ENCODE results near the gene CPB1.

CPB1 gene

GRCh38 chr3:148833223-148833622 lies 5.6 kb downstream of the CPB1 start:
- no peak for TF ChIP-seq CTCF (IDR thresholded peaks at IDR 0.05; ENCODE audit: low read depth, low read length)
- H3K4me3 ChIP-seq (ENCODE audit: low read depth, low read length), result no peak overlapping the region

GRCh38 chr3:148839805-148840204 lies 12.2 kb downstream of the CPB1 start:
- no peak overlapping the region for H3K4me3 ChIP-seq (ENCODE audit: low read depth, low read length)
- TF ChIP-seq CTCF (IDR thresholded peaks at IDR 0.05; ENCODE audit: low read depth, low read length), result no peak

- H3K4me3 ChIP-seq (ENCODE audit: low read depth, low read length), result no peak overlapping the region
- no peak for TF ChIP-seq CTCF (IDR thresholded peaks at IDR 0.05; ENCODE audit: low read depth, low read length)
Observed at GRCh38 chr3:148840451-148840850, 12.8 kb downstream of the CPB1 start.

GRCh38 chr3:148845756-148846395 lies 18.3 kb downstream of the CPB1 start:
- no peak overlapping the region for H3K4me3 ChIP-seq (ENCODE audit: low read depth, low read length)
- no peak for TF ChIP-seq CTCF (IDR thresholded peaks at IDR 0.05; ENCODE audit: low read depth, low read length)

GRCh38 chr3:148847351-148847750 lies 19.7 kb downstream of the CPB1 start:
- H3K4me3 ChIP-seq (ENCODE audit: low read depth, low read length), result no peak overlapping the region
- TF ChIP-seq CTCF (IDR thresholded peaks at IDR 0.05; ENCODE audit: low read depth, low read length), result no peak

GRCh38 chr3:148848410-148848809 lies 20.8 kb downstream of the CPB1 start:
- no peak overlapping the region for H3K4me3 ChIP-seq (ENCODE audit: low read depth, low read length)
- TF ChIP-seq CTCF (IDR thresholded peaks at IDR 0.05; ENCODE audit: low read depth, low read length), result no peak

GRCh38 chr3:148852271-148852992 lies 24.8 kb downstream of the CPB1 start:
- no peak for TF ChIP-seq CTCF (IDR thresholded peaks at IDR 0.05; ENCODE audit: low read depth, low read length)
- no peak overlapping the region for H3K4me3 ChIP-seq (ENCODE audit: low read depth, low read length)

Measured in WI38 (cell line).